ENCODE results near the gene PDGFRB.

The PDGFRB gene

GRCh38 chr5:150155258-150156026 lies at the start of gene PDGFRB:
PDGFRB (minus strand) TSS chr5:150155845; CDS start chr5:150137047, 18,798 bp downstream.
- DNase-seq (ENCODE audit: low read depth, low spot score) = peak; percentile 82

- DNase-seq (ENCODE audit: low read depth, low spot score) = no peak
Observed at GRCh38 chr5:150204590-150204960, 48.9 kb upstream of the PDGFRB start.

- DNase-seq (ENCODE audit: low read depth, low spot score) = no peak
Observed at GRCh38 chr5:150203832-150204589, 48.4 kb upstream of the PDGFRB start.

GRCh38 chr5:150202501-150202900 lies 46.9 kb upstream of the PDGFRB start:
- no peak for DNase-seq (ENCODE audit: low read depth, low spot score)

- DNase-seq (ENCODE audit: low read depth, low spot score) = no peak
Observed at GRCh38 chr5:150197476-150197875, 41.8 kb upstream of the PDGFRB start.

GRCh38 chr5:150196986-150197385 lies 41.3 kb upstream of the PDGFRB start:
- DNase-seq (ENCODE audit: low read depth, low spot score) = no peak

- no peak for DNase-seq (ENCODE audit: low read depth, low spot score)
Observed at GRCh38 chr5:150196514-150196913, 40.9 kb upstream of the PDGFRB start.

- DNase-seq (ENCODE audit: low read depth, low spot score) = no peak
Observed at GRCh38 chr5:150195736-150196485, 40.3 kb upstream of the PDGFRB start.

- DNase-seq (ENCODE audit: low read depth, low spot score) = no peak
Observed at GRCh38 chr5:150192462-150192861, 36.8 kb upstream of the PDGFRB start.

GRCh38 chr5:150190987-150191386 lies 35.3 kb upstream of the PDGFRB start:
- DNase-seq (ENCODE audit: low read depth, low spot score) = no peak

GRCh38 chr5:150190503-150190979 lies 34.9 kb upstream of the PDGFRB start:
- no peak for DNase-seq (ENCODE audit: low read depth, low spot score)

GRCh38 chr5:150189728-150190502 lies 34.3 kb upstream of the PDGFRB start, which contains the start of gene SLC6A7:
SLC6A7 (plus strand) TSS chr5:150190062; CDS start chr5:150190328, 266 bp downstream.
- DNase-seq (ENCODE audit: low read depth, low spot score) = no peak

- no peak for DNase-seq (ENCODE audit: low read depth, low spot score)
Observed at GRCh38 chr5:150189326-150189725, 33.7 kb upstream of the PDGFRB start.

GRCh38 chr5:150188146-150188842 lies 32.6 kb upstream of the PDGFRB start:
- DNase-seq (ENCODE audit: low read depth, low spot score) = no peak

- DNase-seq (ENCODE audit: low read depth, low spot score) = no peak
Observed at GRCh38 chr5:150186897-150187296, 31.3 kb upstream of the PDGFRB start.

- DNase-seq (ENCODE audit: low read depth, low spot score) = no peak
Observed at GRCh38 chr5:150186137-150186536, 30.5 kb upstream of the PDGFRB start.

GRCh38 chr5:150184990-150185912 lies 29.6 kb upstream of the PDGFRB start:
- DNase-seq (ENCODE audit: low read depth, low spot score) = no peak

- no peak for DNase-seq (ENCODE audit: low read depth, low spot score)
Observed at GRCh38 chr5:150184006-150184405, 28.4 kb upstream of the PDGFRB start.

- no peak for DNase-seq (ENCODE audit: low read depth, low spot score)
Observed at GRCh38 chr5:150183436-150183835, 27.8 kb upstream of the PDGFRB start.

- DNase-seq (ENCODE audit: low read depth, low spot score) = no peak
Observed at GRCh38 chr5:150182774-150183173, 27.1 kb upstream of the PDGFRB start.
